GM23248 (cell line): ENCODE measurements around the gene CLCNKA. TPM values are rescaled to one million over a fixed set of nuclear protein-coding genes. Genes with fewer than 3 reads are reported as not detected.

ENCODE experiments used
- DNase-seq: peaks from one replicate; pipeline ENCODE4 v3.0.0-alpha.2; 2015
- H2AFZ ChIP-seq: fragments of 200-600 bp; sonication (generic); 2 replicates; pipeline ENCODE4 v1.6.1; 2016; ENCODE audit warnings: antibody characterized with exemption
- H3F3A ChIP-seq: fragments of 200-600 bp; sonication (generic); 2 replicates; pipeline ENCODE4 v1.6.1; 2016; ENCODE audit warnings: mild to moderate bottlenecking, antibody characterized with exemption, mixed run types; ENCODE audit not compliant: insufficient read depth
- H3K27ac ChIP-seq: fragments of 200-600 bp; sonication (generic); 2 replicates; pipeline ENCODE4 v1.5.1; 2016; ENCODE audit warnings: mild to moderate bottlenecking
- H3K27me3 ChIP-seq: fragments of 200-600 bp; sonication (generic); replicated peaks from 2 replicates; pipeline ENCODE4 v1.6.1; 2016; ENCODE audit warnings: mild to moderate bottlenecking; ENCODE audit not compliant: insufficient read depth
- H3K36me3 ChIP-seq: fragments of 200-600 bp; sonication (generic); 2 replicates; pipeline ENCODE4 v1.6.1; 2016; ENCODE audit warnings: low read depth, mild to moderate bottlenecking
- H3K4me1 ChIP-seq: fragments of 200-600 bp; sonication (generic); 2 replicates; pipeline ENCODE4 v1.6.1; 2016; ENCODE audit warnings: mild to moderate bottlenecking; ENCODE audit not compliant: insufficient read depth
- H3K4me2 ChIP-seq: fragments of 200-600 bp; sonication (generic); one replicate; pipeline ENCODE4 v1.6.1; 2016; ENCODE audit warnings: mild to moderate bottlenecking; ENCODE audit not compliant: unreplicated experiment
- H3K4me3 ChIP-seq: fragments of 200-600 bp; sonication (generic); 2 replicates; pipeline ENCODE4 v1.5.1; 2016; ENCODE audit warnings: mild to moderate bottlenecking
- H3K79me2 ChIP-seq: fragments of 200-600 bp; sonication (generic); 2 replicates; pipeline ENCODE4 v1.6.1; 2016; ENCODE audit warnings: mild to moderate bottlenecking; ENCODE audit not compliant: insufficient read depth
- H3K9ac ChIP-seq: fragments of 200-600 bp; sonication (generic); 2 replicates; pipeline ENCODE4 v1.6.1; 2016; ENCODE audit warnings: mild to moderate bottlenecking
- H3K9me2 ChIP-seq: fragments of 200-600 bp; sonication (generic); 2 replicates; pipeline ENCODE4 v1.6.1; 2016; ENCODE audit warnings: mixed run types, mild to moderate bottlenecking, moderate library complexity; ENCODE audit not compliant: insufficient read depth
- H3K9me3 ChIP-seq: fragments of 200-600 bp; sonication (generic); one replicate; pipeline ENCODE4 v1.6.1; 2017; ENCODE audit warnings: low read depth
- H4K20me1 ChIP-seq: fragments of 200-600 bp; sonication (generic); 2 replicates; pipeline ENCODE4 v1.6.0; 2016; ENCODE audit not compliant: insufficient read depth
- EZH2 ChIP-seq: fragments of 200-600 bp; sonication (generic); IDR thresholded peaks from 2 replicates; pipeline ENCODE4 v1.6.1; 2018; ENCODE audit warnings: antibody characterized with exemption, mild to moderate bottlenecking; ENCODE audit not compliant: insufficient read depth, poor library complexity, severe bottlenecking
- EZH2phosphoT487 ChIP-seq: fragments of 200-600 bp; sonication (generic); IDR thresholded peaks from 2 replicates; pipeline ENCODE4 v1.6.1; 2018; ENCODE audit warnings: antibody characterized with exemption, moderate library complexity, mild to moderate bottlenecking, low read depth; ENCODE audit not compliant: insufficient read depth
- WGBS, 2 experiments: methylation state at CpG; one replicate each; pipeline ENCODE4 v1.1.6; 2015 to 2017; ENCODE audit warnings: low lambda C conversion rate in 2 of 2, low coverage in 1 of 2; ENCODE audit errors: missing lambda C conversion rate in 2 of 2; 5-methylcytosine and 5-hydroxymethylcytosine counted together
- in situ Hi-C: fragments of 300-500 bp; cut with MboI; formaldehyde crosslinking; loops from 2 replicates; pipeline ENCODE4 v1.15.0; 2020
- polyA plus RNA-seq: library from polyadenylated mRNA; unstranded; fragments of >200 nt; fragmentation: Nextera tagmentation; extraction: Ambion mirVana; gene quantifications from 2 replicates; pipeline ENCODE4 v1.2.1, GENCODE V29; 2016
- total RNA-seq: library from RNA; depleted of rRNA; stranded (reverse); fragments of >200 nt; shearing (Covaris generic); gene quantifications from 2 replicates; pipeline ENCODE4 v1.2.3, GENCODE V29; 2014

CLCNKA gene
- total and polyA plus RNA-seq, 2 experiments from 2014 or later = not detected

DNA sequence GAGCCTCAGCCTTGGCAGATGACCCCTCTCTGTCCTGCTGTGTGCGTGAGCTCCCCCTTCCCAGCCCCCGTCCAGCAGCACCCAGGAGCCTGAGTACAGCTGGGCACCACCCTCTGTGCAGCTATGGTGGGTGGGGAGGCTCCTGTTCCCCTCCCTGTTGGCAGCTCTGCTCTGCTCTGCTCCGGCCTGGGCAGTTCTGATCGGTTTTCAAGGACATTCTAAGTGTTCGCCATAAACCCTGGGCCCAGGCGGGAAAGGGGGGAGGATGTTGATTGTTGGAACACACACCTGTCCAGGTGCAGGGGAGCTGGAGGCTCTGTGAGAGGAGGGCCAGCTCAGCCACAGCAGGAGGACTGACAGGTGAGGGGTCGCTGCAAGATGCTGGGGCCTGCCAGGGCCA lies 21.7 kb downstream of the CLCNKA start, which contains the start of gene CLCNKB:
Gene CLCNKB, plus strand, starts transcription at position 262 of the 400 bp plus-strand sequence. CDS start 711 bp downstream, outside the sequence.
- no peak for DNase-seq
- no peaks in the 10 kb centered on the region for H4K20me1 ChIP-seq
- no peaks in the 10 kb centered on the region for H3K79me2 ChIP-seq
- H3K27ac ChIP-seq = no peak within 1 kb of the TSS
- WGBS, 2 experiments = 47 to 59% methylated on average over 7 of the region's 7 CpGs
- H3K9ac ChIP-seq = no peak within 1 kb of the TSS
- H3K4me2 ChIP-seq = no peak within 1 kb of the TSS
- no peaks in the 10 kb centered on the region for H3K9me3 ChIP-seq
- H3K27me3 ChIP-seq = no peaks in the 10 kb centered on the region
- in situ Hi-C loops = no loop called here
- no peak for TF ChIP-seq EZH2phosphoT487
- no peak for TF ChIP-seq EZH2
- H3F3A ChIP-seq = no peaks in the 10 kb centered on the region
- no peaks in the 10 kb centered on the region for H3K36me3 ChIP-seq
- no peaks in the 10 kb centered on the region for H3K9me2 ChIP-seq
- H2AFZ ChIP-seq = no peak within 1 kb of the TSS
- H3K4me1 ChIP-seq = no peaks in the 10 kb centered on the region
- H3K4me3 ChIP-seq = no peak within 1 kb of the TSS

DNA sequence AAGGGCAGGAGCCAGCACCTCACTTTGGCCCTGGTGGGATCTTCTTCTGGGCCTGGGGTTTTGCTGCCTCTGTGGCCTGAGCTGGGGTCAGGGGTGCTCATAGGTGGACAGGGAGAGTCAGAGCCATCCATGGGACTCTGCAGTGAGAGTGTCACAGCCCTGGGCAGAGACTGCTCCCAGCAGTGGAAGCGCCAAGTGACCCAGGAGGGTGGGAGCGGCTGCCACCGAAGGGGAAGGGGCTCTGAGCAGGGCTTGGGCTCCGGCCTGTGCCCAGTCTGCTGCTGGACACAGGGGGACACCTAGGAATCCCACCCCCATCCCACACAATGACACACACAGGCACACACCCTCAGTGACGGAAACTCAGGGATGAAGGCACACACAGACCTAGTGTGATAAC lies 22.1 kb downstream of the CLCNKA start:
- no peaks in the 10 kb centered on the region for H3F3A ChIP-seq
- no peaks in the 10 kb centered on the region for H3K4me1 ChIP-seq
- H3K79me2 ChIP-seq = no peaks in the 10 kb centered on the region
- no peak overlapping the region for H2AFZ ChIP-seq
- H3K4me2 ChIP-seq = no peak overlapping the region
- no peaks in the 10 kb centered on the region for H3K9me3 ChIP-seq
- H3K27ac ChIP-seq = no peak overlapping the region
- H4K20me1 ChIP-seq = no peaks in the 10 kb centered on the region
- H3K4me3 ChIP-seq = no peak overlapping the region
- no peaks in the 10 kb centered on the region for H3K27me3 ChIP-seq
- no peaks in the 10 kb centered on the region for H3K9me2 ChIP-seq
- in situ Hi-C loops = no loop called here
- no peaks in the 10 kb centered on the region for H3K36me3 ChIP-seq
- no peak overlapping the region for H3K9ac ChIP-seq
- TF ChIP-seq EZH2 = no peak
- TF ChIP-seq EZH2phosphoT487 = no peak
- 88 to 92% methylated on average over 5 of the region's 5 CpGs for WGBS, 2 experiments
- no peak for DNase-seq

DNA sequence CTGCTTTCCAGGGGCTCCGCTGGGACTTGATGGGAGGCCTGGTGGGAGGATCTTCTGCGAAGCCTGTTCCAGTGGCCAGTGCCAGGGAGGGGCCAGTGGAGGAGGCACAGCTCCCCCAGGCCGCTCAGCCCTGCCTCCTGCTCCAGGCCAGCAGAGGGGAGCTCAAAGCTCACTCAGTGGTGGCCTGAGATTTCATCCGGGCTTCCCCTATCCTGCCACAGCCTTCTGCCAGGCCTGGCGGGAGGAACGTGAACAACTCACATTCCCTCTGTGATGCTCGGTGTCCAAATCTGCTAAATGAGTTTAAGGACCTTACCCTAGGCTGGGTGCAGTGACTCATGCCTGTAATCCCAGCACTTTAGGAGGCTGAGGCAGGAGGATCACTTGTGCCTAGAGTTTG lies 25.0 kb downstream of the CLCNKA start:
- peak; percentile 48 for DNase-seq
- H2AFZ ChIP-seq = no peak overlapping the region

DNA sequence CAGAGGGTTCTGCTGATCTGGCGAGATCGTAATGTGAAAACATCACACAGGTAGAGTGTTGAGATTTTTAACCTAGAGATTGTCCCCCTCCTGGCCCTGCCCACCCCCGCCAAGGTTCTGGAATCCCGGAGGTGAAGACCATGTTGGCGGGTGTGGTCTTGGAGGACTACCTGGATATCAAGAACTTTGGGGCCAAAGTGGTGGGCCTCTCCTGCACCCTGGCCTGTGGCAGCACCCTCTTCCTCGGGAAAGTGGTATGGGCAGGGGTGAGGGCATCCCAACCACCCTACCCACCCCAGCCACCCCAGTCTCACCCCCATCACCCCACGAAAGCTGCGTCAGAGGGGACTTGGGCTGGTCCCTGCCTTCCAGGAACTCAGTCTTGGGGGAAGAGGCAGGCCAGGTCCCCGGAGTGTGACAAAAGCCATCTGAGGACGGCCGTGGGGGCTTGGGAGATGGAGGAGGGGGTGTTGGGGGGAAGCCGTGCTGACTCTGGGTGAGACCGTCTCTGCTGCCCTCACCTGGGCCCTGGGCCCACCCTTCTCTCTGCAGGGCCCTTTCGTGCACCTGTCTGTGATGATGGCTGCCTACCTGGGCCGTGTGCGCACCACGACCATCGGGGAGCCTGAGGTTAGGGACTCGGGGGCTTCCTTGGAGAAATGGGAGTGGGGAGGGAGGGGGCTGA lies 26.1 kb downstream of the CLCNKA start:
- H3K4me2 ChIP-seq = no peak overlapping the region
- H3K36me3 ChIP-seq = no peaks in the 10 kb centered on the region
- WGBS, 2 experiments = 68 to 82% methylated on average over 12 to 19 of the region's 19 CpGs
- no peak for TF ChIP-seq EZH2phosphoT487
- TF ChIP-seq EZH2 = no peak
- H3K4me3 ChIP-seq = no peak overlapping the region
- no peak overlapping the region for H2AFZ ChIP-seq
- H3K9ac ChIP-seq = no peak overlapping the region
- no peaks in the 10 kb centered on the region for H3K79me2 ChIP-seq
- no peak overlapping the region for H3K27ac ChIP-seq
- no peaks in the 10 kb centered on the region for H3K9me2 ChIP-seq
- H3F3A ChIP-seq = no peaks in the 10 kb centered on the region
- no peaks in the 10 kb centered on the region for H3K4me1 ChIP-seq
- no peak for DNase-seq
- no peaks in the 10 kb centered on the region for H3K27me3 ChIP-seq
- H3K9me3 ChIP-seq = no peaks in the 10 kb centered on the region
- in situ Hi-C loops = no loop called here
- no peaks in the 10 kb centered on the region for H4K20me1 ChIP-seq

More for the DNA sequence above, 25.0 kb downstream of the CLCNKA start:
- Histone ChIP-seq H3K27me3 (no peaks in the 10 kb centered on the region), H3K4me3 (no peak overlapping the region), H3K4me1 (no peaks in the 10 kb centered on the region), H3K36me3 (no peaks in the 10 kb centered on the region), H3K4me2 (no peak overlapping the region), H4K20me1 (no peaks in the 10 kb centered on the region), H3K9me3 (no peaks in the 10 kb centered on the region), H3F3A (no peaks in the 10 kb centered on the region), H3K27ac (no peak overlapping the region), H3K79me2 (no peaks in the 10 kb centered on the region), H3K9ac (no peak overlapping the region), H3K9me2 (no peaks in the 10 kb centered on the region)
- no peak for TF ChIP-seq EZH2phosphoT487
- no peak for TF ChIP-seq EZH2
- 45 to 52% methylated on average over 7 of the region's 7 CpGs for WGBS, 2 experiments
- in situ Hi-C loops = no loop called here
